GM18873 (cell line): ENCODE data around the gene ISCA1.

Experiments
- ATAC-seq: cut with Tn5 transposase; IDR thresholded peaks from one replicate; pipeline ENCODE4 v1.9.1; 2021; ENCODE audit warnings: mild to moderate bottlenecking, moderate library complexity, moderate number of reproducible peaks; ENCODE audit not compliant: unreplicated experiment, low FRiP score

ISCA1 gene

GRCh38 chr9:86287013-86287412, 4.7 kb upstream of the ISCA1 start:
- ATAC-seq, result no peak

GRCh38 chr9:86286278-86286677, 3.9 kb upstream of the ISCA1 start:
- no peak for ATAC-seq

- no peak for ATAC-seq
These were observed 2.9 kb upstream of the ISCA1 start for GRCh38 chr9:86285261-86285660.

GRCh38 chr9:86282979-86283535, 719 bp upstream of the ISCA1 start:
- no peak for ATAC-seq

GRCh38 chr9:86281593-86282076, 703 bp downstream of the ISCA1 start:
- ATAC-seq, result peak; percentile 25

- ATAC-seq, result no peak
These were observed 1.8 kb downstream of the ISCA1 start for GRCh38 chr9:86280580-86280979.

- no peak for ATAC-seq
These were observed 2.5 kb downstream of the ISCA1 start for GRCh38 chr9:86279839-86280238.

GRCh38 chr9:86277072-86277471, 5.3 kb downstream of the ISCA1 start:
- no peak for ATAC-seq

- ATAC-seq, result no peak
These were observed 6.4 kb downstream of the ISCA1 start for GRCh38 chr9:86275962-86276361.

GRCh38 chr9:86274821-86275643, 7.3 kb downstream of the ISCA1 start:
- ATAC-seq, result no peak

GRCh38 chr9:86272221-86272620, 10.1 kb downstream of the ISCA1 start:
- ATAC-seq, result no peak

- ATAC-seq, result no peak
These were observed 18.5 kb downstream of the ISCA1 start for GRCh38 chr9:86263876-86264275.

GRCh38 chr9:86262492-86262891, 19.8 kb downstream of the ISCA1 start:
- ATAC-seq, result no peak

- no peak for ATAC-seq
These were observed 22.8 kb downstream of the ISCA1 start, which contains the start of gene C9orf153 for GRCh38 chr9:86259557-86259956. Gene C9orf153 (minus strand): TSS chr9:86259657. CDS start chr9:86229603, 30,054 bp downstream.

GRCh38 chr9:86257391-86257790, 24.9 kb downstream of the ISCA1 start:
- ATAC-seq, result no peak

- no peak for ATAC-seq
These were observed 25.7 kb downstream of the ISCA1 start for GRCh38 chr9:86256653-86257052.

- no peak for ATAC-seq
These were observed 28.8 kb downstream of the ISCA1 start for GRCh38 chr9:86253577-86253976.

GRCh38 chr9:86252870-86253269, 29.5 kb downstream of the ISCA1 start:
- no peak for ATAC-seq

GRCh38 chr9:86250123-86250522, 32.2 kb downstream of the ISCA1 start:
- ATAC-seq, result no peak

- no peak for ATAC-seq
These were observed 33.6 kb downstream of the ISCA1 start for GRCh38 chr9:86248746-86249145.

- ATAC-seq, result peak; percentile 80
These were observed 35.6 kb downstream of the ISCA1 start for GRCh38 chr9:86246752-86247161.

GRCh38 chr9:86242071-86242470, 40.3 kb downstream of the ISCA1 start:
- ATAC-seq, result no peak
